ENCODE measurements around the gene CTNNA2.

The CTNNA2 gene

DNA sequence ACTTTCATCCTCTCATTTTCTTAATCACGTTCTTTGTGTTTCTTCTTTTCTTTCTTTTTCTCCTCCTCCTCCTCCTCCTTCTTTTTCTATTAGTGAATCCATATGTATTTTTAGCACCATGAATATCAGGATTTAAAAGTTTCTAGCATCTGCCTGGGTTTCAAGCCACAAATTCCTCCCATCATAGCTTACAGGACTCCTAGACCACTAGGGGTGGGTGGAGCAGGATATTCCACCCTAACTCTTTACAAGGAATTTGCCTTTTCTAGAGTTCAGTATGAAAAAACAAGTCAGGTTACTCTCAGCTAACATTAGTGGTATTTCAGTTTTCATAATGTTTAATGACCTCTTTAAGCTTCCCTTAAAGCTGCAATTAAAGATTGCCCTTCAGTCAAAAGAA lies 810.8 kb downstream of the CTNNA2 start:
- DNase-seq (no peak), ATAC-seq (replicated peaks) (no peak)
- no peak overlapping the region for H3K27ac Mint-ChIP-seq
- no peaks in the 10 kb centered on the region for H3K9me3 Mint-ChIP-seq
- H3K27me3 Mint-ChIP-seq, result peaks cover 5 to 12% of the 10 kb centered on the region in 2 donors
- no peak overlapping the region for H3K4me3 Mint-ChIP-seq
- H3K36me3 Mint-ChIP-seq, result no peaks in the 10 kb centered on the region
- H3K4me1 Mint-ChIP-seq, result no peaks in the 10 kb centered on the region

DNA sequence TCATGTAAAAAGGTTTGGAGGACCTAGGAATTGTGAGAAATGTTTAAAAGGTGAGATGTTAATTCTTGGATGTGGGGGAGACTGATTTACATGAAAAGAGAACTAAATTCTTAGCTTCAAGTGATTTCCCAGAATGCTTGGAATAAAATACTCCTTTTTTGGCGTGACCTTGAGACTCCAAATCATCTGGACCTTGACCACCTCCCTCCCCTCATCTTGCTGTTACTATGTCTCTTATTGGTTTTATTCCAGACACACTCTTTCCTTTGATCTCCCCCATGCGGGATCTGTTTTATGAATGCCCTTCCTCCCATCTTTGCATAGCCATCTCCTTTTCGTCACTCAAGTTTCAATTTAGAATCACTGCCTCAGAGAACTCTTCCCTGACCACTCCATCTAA lies 811.7 kb downstream of the CTNNA2 start:
- DNase-seq (no peak), ATAC-seq (replicated peaks) (no peak)
- H3K27ac Mint-ChIP-seq, result no peak overlapping the region
- H3K4me1 Mint-ChIP-seq, result no peaks in the 10 kb centered on the region
- H3K9me3 Mint-ChIP-seq, result no peaks in the 10 kb centered on the region
- peaks cover 5 to 12% of the 10 kb centered on the region in 2 donors for H3K27me3 Mint-ChIP-seq
- H3K36me3 Mint-ChIP-seq, result no peaks in the 10 kb centered on the region
- H3K4me3 Mint-ChIP-seq, result no peak overlapping the region

DNA sequence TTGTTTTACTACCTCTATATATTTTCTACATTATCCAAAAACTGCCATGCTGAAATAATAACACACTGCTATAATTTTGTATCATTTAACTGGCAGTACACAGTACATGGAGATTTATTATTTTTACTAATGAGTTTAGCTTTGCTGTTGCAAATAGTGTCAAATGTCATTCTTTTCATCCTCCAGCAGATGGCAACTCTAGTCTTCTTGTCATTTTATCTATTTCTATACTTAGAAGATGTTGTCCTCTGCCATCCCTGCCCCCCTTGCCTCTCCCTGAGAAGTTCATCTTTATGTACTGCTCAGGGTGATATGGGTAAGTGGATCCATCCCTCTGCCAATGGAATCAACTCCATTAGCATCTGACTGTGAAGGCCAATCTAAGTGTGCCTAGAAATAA lies 813.4 kb downstream of the CTNNA2 start:
- no peak overlapping the region for H3K4me3 Mint-ChIP-seq
- ATAC-seq (replicated peaks) (no peak), DNase-seq (no peak)
- peaks cover 2 to 9% of the 10 kb centered on the region in 2 donors for H3K27me3 Mint-ChIP-seq
- no peaks in the 10 kb centered on the region for H3K4me1 Mint-ChIP-seq
- H3K27ac Mint-ChIP-seq, result no peak overlapping the region
- H3K36me3 Mint-ChIP-seq, result no peaks in the 10 kb centered on the region
- H3K9me3 Mint-ChIP-seq, result no peaks in the 10 kb centered on the region

DNA sequence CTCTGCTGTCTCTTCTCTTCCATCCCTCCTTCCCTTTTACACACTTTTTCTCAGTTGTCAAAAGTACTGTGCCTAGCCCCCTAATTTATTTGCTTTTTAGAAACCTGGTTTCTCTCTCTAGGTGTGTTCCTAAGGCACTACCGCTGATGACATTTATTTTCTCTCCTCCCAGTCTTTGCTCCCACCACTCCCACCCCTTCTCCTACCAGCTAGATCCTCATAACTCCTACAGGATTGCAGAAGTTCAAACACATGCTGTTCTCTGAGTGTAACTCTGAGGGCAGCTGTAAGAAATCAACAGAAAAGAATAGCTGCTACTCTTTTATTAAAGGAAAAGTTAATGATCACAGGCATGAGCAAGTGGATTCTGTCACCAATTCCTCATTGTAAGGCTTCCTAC lies 814.0 kb downstream of the CTNNA2 start:
- no peaks in the 10 kb centered on the region for H3K9me3 Mint-ChIP-seq
- DNase-seq (no peak), ATAC-seq (replicated peaks) (no peak)
- H3K27ac Mint-ChIP-seq, result no peak overlapping the region
- H3K27me3 Mint-ChIP-seq, result peaks cover 0 to 8% of the 10 kb centered on the region in 2 donors
- H3K36me3 Mint-ChIP-seq, result no peaks in the 10 kb centered on the region
- H3K4me1 Mint-ChIP-seq, result no peaks in the 10 kb centered on the region
- no peak overlapping the region for H3K4me3 Mint-ChIP-seq

DNA sequence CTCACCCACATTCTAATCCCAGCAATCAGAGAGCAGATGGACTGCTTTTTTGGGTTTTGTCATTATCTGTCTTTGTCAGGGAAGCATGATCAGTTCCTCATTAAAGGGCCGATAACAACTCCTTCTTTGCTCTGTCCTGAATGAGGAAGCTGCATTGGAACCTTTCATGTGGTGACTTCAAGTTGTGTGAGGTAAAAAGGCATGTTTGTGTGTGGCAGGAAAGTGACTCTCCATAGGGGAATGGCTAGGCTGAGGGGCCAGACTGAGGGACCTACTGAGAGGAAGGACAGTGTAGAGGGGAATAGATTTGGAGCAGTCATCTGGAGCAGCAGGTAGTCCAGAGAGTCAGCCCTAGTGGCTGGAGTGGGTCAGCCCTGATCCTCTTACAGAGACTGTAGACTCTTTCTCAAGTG lies 815.3 kb downstream of the CTNNA2 start:
- ATAC-seq (replicated peaks) (peak in 1 of 2 donors; percentile 16), DNase-seq (no peak)
- no peaks in the 10 kb centered on the region for H3K36me3 Mint-ChIP-seq
- no peak overlapping the region for H3K27ac Mint-ChIP-seq
- H3K27me3 Mint-ChIP-seq, result peaks cover 0 to 4% of the 10 kb centered on the region in 2 donors
- H3K4me1 Mint-ChIP-seq, result no peaks in the 10 kb centered on the region
- peaks cover 0 to under 1% of the 10 kb centered on the region in 2 donors for H3K9me3 Mint-ChIP-seq
- H3K4me3 Mint-ChIP-seq, result no peak overlapping the region

DNA sequence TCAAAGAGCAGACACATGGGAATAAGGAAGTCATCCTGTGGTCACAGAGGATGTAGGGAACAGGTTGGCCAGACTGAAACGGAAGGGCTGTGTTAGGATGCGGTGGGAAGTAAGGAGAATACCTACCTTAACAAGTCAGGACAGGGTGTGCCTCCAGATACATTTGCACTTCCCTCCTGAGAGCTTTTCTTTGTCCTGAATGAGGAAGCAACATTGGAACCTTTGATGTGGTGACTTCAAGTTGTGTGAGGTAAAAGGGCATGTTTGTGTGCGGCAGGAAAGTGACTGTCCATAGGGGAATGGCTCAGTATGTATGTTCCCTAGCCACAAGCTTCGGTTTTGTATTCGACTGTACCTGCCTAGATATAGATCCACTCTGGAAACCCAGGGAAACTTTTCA lies 816.6 kb downstream of the CTNNA2 start:
- DNase-seq, result no peak

DNA sequence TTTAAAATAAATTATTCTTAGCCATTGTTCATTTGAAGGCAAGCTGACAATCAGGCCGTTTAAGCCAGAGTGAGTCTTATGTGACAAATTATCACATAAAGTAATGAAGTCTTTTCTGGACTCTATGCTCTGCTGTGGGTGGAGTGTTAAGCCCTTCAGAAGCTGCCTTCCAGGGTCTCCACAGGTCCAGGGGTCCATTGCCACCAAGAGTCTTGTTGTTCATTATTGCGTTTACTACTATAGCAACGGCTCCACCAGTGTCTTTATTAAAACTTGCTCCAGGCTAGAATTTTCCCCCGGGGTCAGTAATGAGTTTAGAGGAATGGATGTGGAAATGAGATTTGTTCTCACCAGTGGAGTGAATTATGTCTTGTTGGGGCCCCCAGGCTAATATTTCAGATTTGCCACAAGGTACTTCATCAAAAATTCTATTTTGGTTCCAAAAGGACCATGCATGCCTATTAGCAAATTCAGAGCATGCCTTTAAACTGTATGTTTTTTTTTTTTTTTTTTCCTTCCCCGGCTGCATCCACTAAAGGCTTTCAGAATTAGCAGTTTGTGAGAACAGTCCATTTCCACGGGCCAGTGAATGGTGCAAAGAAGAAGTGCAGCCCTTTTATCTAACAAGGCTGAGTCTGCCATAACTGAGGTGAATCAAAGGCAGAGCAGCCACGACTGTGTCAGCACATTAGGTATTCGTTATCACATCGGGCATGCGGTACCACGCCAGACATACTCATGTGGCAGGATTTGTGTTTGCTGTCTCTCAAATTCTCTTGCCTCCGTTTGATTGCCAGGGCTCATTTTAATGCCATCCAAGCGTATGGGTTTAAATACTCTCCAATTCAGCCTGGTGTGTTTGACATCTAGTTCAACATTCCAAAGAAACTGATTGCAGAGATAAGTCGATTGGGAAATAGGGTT lies 817.9 kb downstream of the CTNNA2 start:
- Mint-ChIP-seq H3K27ac (no peak overlapping the region), H3K27me3 (peaks cover 0 to 4% of the 10 kb centered on the region in 2 donors), H3K36me3 (no peaks in the 10 kb centered on the region), H3K9me3 (peaks cover 0 to 2% of the 10 kb centered on the region in 2 donors), H3K4me1 (no peaks in the 10 kb centered on the region), H3K4me3 (no peak overlapping the region)
- DNase-seq (no peak), ATAC-seq (replicated peaks) (no peak)

More for the DNA sequence above, 816.6 kb downstream of the CTNNA2 start:
- Mint-ChIP-seq H3K9me3 (peaks cover 0 to 2% of the 10 kb centered on the region in 2 donors), H3K27ac (no peak overlapping the region), H3K27me3 (peaks cover 0 to 4% of the 10 kb centered on the region in 2 donors), H3K4me1 (no peaks in the 10 kb centered on the region), H3K4me3 (no peak overlapping the region), H3K36me3 (no peaks in the 10 kb centered on the region)
- no peak for ATAC-seq (replicated peaks)

DNA sequence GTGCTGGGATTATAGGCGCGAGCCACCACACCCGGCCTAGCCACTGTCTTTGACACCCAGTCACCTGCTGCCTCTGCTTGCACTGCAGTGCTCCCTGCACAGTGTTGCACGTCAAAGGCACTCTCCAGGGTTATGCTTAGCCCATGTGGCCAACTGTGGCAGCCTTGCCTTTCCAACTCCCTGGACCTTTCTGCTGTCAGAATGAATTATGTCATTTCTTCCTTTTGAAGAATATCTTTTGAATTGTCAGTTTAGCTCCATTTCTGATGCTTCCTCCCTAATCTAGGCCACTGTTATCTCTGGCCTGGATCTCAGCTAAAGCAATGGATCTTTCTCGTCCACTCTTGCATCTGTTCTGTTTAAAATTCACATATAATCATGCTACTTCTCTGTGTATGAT lies 821.0 kb downstream of the CTNNA2 start:
- peaks cover 0 to 2% of the 10 kb centered on the region in 2 donors for H3K9me3 Mint-ChIP-seq
- H3K4me1 Mint-ChIP-seq, result no peaks in the 10 kb centered on the region
- no peak overlapping the region for H3K4me3 Mint-ChIP-seq
- no peaks in the 10 kb centered on the region for H3K27me3 Mint-ChIP-seq
- no peak for ATAC-seq (replicated peaks)
- no peak for DNase-seq
- H3K27ac Mint-ChIP-seq, result no peak overlapping the region
- no peaks in the 10 kb centered on the region for H3K36me3 Mint-ChIP-seq

DNA sequence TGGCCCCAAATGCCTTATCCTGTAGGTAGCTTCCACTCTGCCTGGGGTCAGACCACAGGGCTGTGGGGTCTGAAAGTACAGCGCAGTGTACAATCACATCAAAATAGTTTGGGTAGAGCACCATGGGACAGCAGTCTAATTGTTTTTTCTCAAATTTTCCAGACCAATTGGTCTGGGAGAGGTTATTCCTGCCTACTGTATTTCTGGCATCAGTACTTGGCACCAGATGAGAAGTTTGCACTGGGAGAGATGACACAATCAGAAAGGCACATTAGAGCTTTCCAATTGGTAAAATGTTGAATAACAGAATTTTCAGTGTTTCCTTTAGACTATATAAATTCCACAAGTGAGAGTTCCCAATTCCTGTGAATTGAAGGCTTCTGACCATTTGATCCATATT lies 822.6 kb downstream of the CTNNA2 start:
- H3K4me1 Mint-ChIP-seq, result no peaks in the 10 kb centered on the region
- no peaks in the 10 kb centered on the region for H3K36me3 Mint-ChIP-seq
- H3K4me3 Mint-ChIP-seq, result no peak overlapping the region
- H3K9me3 Mint-ChIP-seq, result peaks cover 0 to 2% of the 10 kb centered on the region in 2 donors
- ATAC-seq (replicated peaks), result no peak
- H3K27ac Mint-ChIP-seq, result no peak overlapping the region
- H3K27me3 Mint-ChIP-seq, result no peaks in the 10 kb centered on the region
- DNase-seq, result no peak

DNA sequence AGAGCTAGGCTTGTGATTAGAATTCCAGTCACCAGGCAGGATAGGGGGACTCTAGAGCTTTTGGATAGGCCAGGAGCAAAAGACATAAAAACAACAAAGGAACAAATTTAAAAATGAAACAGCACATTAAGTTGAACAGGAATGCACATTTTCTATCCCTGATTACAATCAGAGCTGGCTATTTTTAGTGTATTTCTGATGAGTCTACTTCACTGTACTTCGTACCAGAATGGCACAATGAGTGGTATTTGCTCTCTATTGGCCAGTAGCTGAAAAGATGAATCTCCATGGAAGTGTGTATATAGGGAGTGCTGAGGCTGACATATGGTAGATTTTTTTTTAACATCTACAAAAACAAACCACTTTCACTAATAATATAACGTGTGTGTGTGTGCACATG lies 825.9 kb downstream of the CTNNA2 start:
- Mint-ChIP-seq H3K4me3 (no peak overlapping the region), H3K27me3 (no peaks in the 10 kb centered on the region), H3K9me3 (no peaks in the 10 kb centered on the region), H3K27ac (no peak overlapping the region), H3K36me3 (no peaks in the 10 kb centered on the region), H3K4me1 (no peaks in the 10 kb centered on the region)
- no peak for ATAC-seq (replicated peaks)
- DNase-seq, result no peak

DNA sequence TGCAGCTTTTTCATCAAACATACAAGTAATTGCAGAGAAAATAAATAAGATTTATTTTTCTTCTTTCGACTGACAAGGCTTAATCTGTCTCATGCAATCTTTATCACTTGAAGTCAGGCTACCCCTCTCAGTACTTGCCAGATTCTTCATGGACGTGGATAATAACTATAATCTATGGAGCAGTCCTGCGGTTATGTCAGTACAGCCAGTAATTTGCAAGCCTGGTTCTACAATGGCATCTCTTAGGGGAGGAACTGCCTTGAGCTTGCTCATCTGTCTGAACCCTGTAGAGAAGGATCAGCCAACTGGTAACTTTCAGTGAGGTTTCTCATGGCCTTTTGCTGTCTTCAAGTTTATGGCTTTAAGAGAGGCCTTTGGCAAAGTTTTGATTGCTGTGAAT lies 827.2 kb downstream of the CTNNA2 start:
- Mint-ChIP-seq H3K36me3 (no peaks in the 10 kb centered on the region), H3K27ac (no peak overlapping the region), H3K4me3 (no peak overlapping the region), H3K9me3 (peaks cover 0 to 3% of the 10 kb centered on the region in 2 donors), H3K4me1 (no peaks in the 10 kb centered on the region), H3K27me3 (no peaks in the 10 kb centered on the region)
- no peak for ATAC-seq (replicated peaks)
- no peak for DNase-seq

DNA sequence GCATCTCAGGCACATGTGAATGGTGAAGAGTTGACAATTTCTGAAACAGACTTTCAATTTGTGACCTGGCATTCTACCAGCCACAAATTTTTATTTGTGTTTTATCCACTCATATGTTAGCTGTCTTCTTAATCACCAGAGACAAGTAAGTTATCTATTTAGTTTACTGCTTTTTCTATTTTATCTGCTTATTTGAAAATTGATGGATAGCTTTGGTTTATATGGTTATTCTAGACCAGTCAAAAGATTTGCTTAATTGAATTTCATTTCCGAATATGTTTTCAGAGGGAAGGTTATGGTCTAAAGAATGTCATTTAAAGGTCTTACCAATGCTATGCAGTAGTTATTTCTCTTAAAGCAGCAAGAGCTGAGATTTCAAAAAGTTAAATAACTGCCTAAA lies 835.2 kb downstream of the CTNNA2 start:
- Mint-ChIP-seq H3K9me3 (peaks cover 0 to 5% of the 10 kb centered on the region in 2 donors), H3K27me3 (no peaks in the 10 kb centered on the region), H3K36me3 (no peaks in the 10 kb centered on the region), H3K27ac (no peak overlapping the region), H3K4me1 (no peaks in the 10 kb centered on the region), H3K4me3 (no peak overlapping the region)
- DNase-seq, result no peak
- ATAC-seq (replicated peaks), result no peak

DNA sequence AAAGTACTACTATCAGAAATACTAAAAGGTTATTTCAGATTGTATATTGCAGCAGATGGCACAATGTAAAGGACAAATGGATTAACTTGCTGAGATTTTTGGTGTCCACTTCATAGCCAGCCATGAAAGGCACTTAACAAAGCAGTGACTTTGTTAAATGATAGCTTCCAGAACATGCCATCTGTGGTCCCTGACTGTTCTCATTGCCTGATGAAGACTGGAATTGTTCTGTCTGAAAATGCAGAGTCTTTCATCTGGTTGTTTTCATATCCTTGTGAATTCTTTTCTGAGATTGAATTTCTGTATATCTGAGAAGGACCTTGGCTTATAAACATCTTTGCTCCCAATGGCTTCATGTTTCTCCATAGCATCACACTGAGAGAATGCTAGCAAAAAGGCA lies 836.1 kb downstream of the CTNNA2 start:
- DNase-seq (no peak), ATAC-seq (replicated peaks) (no peak)
- peaks cover 0 to 5% of the 10 kb centered on the region in 2 donors for H3K9me3 Mint-ChIP-seq
- H3K4me1 Mint-ChIP-seq, result no peaks in the 10 kb centered on the region
- H3K36me3 Mint-ChIP-seq, result no peaks in the 10 kb centered on the region
- H3K4me3 Mint-ChIP-seq, result no peak overlapping the region
- no peaks in the 10 kb centered on the region for H3K27me3 Mint-ChIP-seq
- H3K27ac Mint-ChIP-seq, result no peak overlapping the region

DNA sequence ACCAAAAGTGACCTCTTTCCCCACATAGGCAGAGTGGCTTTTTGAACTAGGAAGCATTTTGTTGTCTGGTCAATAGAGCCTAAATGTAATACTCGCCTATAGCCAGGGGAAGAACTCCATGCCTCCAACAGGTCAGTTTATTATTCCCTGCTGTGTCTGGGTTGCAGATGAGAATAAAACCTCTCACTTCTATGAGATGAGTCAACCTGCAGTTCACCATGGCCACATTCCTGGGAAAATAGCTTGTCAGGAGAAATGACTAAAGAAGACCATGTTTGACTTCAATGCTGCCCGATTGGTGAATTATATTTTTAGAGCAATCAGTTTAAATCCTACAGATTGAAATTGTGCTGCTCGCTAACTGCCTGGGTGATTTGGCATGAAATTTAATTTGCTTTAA lies 838.4 kb downstream of the CTNNA2 start:
- no peak for DNase-seq
- no peak overlapping the region for H3K27ac Mint-ChIP-seq
- no peak overlapping the region for H3K4me3 Mint-ChIP-seq
- no peaks in the 10 kb centered on the region for H3K4me1 Mint-ChIP-seq
- no peaks in the 10 kb centered on the region for H3K27me3 Mint-ChIP-seq
- H3K9me3 Mint-ChIP-seq, result no peaks in the 10 kb centered on the region
- ATAC-seq (replicated peaks), result no peak
- H3K36me3 Mint-ChIP-seq, result no peaks in the 10 kb centered on the region

DNA sequence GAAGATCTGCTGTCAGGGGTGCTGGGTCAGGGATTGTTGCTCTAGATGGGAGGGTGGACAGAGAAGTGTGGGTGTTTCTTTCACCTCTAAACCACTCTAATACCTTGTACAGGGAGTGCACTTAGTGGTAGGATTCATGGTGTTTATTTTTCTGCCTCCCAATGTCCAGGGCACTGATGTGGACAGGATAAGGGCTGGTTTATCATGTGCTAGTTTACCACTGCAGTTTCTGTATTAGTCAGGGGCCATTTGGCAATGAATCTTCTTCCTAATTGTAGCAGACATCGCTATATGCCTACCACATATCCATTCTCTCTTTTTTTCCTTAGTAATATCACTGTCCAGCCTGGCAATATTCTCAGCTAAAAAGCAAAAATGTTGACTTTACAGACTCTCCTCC lies 842.0 kb downstream of the CTNNA2 start:
- H3K4me3 Mint-ChIP-seq, result no peak overlapping the region
- H3K36me3 Mint-ChIP-seq, result no peaks in the 10 kb centered on the region
- H3K27me3 Mint-ChIP-seq, result no peaks in the 10 kb centered on the region
- no peaks in the 10 kb centered on the region for H3K4me1 Mint-ChIP-seq
- no peak for DNase-seq
- no peak overlapping the region for H3K27ac Mint-ChIP-seq
- no peaks in the 10 kb centered on the region for H3K9me3 Mint-ChIP-seq
- no peak for ATAC-seq (replicated peaks)

Data from stimulated activated naive B cell treated with anti-CD40 and anti-IgM and Interleukin-4, amounts not matched to agents 10 μg/mL and 1 μg/mL and 100 μg/mL, for 72 hours (primary cell).